ENCODE data around the gene IMPDH1.

GRCh38 chr7:128446306-128446705, 36.5 kb upstream of the IMPDH1 start:
- TF ChIP-seq CTCF (IDR thresholded peaks at IDR 0.05; ENCODE audit: low read length) (no peak), EZH2 (optimal IDR thresholded peaks at IDR 0.05; ENCODE audit: low read depth, low read length) (no peak)
